BJ (cell line): ENCODE measurements around the gene HSP90AA1. TPM values are rescaled to one million over a fixed set of nuclear protein-coding genes. Genes with fewer than 3 reads are reported as not detected.

ENCODE experiments used
- CTCF ChIA-PET: fragments of 350-600 bp; formaldehyde crosslinking; extraction: SDS; loops from one replicate; lab custom pipeline; 2021; ENCODE audit warnings: antibody characterized with exemption, inconsistent platforms; lab: Yijun Ruan, JAX
- POLR2A ChIA-PET: fragments of 300-600 bp; sonication (Branson Sonifier 250); formaldehyde crosslinking; extraction: SDS; loops from one replicate; lab custom pipeline; 2021; ENCODE audit warnings: antibody characterized with exemption; lab: Charles Lee
- DNase-seq: peaks from one replicate; pipeline ENCODE4 v3.0.0-alpha.2; 2011; ENCODE audit warnings: low read depth
- H3K27me3 ChIP-seq: 2 replicates; pipeline ENCODE4 v1.6.0; 2011; ENCODE audit warnings: low read length; ENCODE audit not compliant: control insufficient read depth, insufficient read depth
- H3K36me3 ChIP-seq: 2 replicates; pipeline ENCODE4 v1.5.1; 2011; ENCODE audit warnings: low read length; ENCODE audit not compliant: control insufficient read depth, insufficient read depth
- H3K4me3 ChIP-seq: 2 replicates; pipeline ENCODE4 v1.5.1; 2011; ENCODE audit warnings: low read depth, mild to moderate bottlenecking, control low read depth, low read length
- CTCF ChIP-seq: IDR thresholded peaks from 2 replicates; pipeline ENCODE4 v1.5.1; 2011; ENCODE audit warnings: low read depth, mild to moderate bottlenecking, control low read depth, inconsistent platforms, low read length, moderate library complexity; ENCODE audit not compliant: insufficient read depth
- polyA plus RNA-seq: library from polyadenylated mRNA; depleted of rRNA; stranded (reverse); fragments of >200 nt; gene quantifications from 2 replicates; pipeline ENCODE4 v1.2.3, GENCODE V29; 2011

The HSP90AA1 gene
- polyA plus RNA-seq, 1 experiment = 222 TPM

GRCh38 chr14:102094101-102094500, 7.3 kb upstream of the HSP90AA1 start:
- Histone ChIP-seq H3K27me3 (no peaks in the 10 kb centered on the region), H3K36me3 (no peaks in the 10 kb centered on the region), H3K4me3 (no peak overlapping the region)
- no peak for TF ChIP-seq CTCF
- ChIA-PET CTCF (no interaction called here), POLR2A (interaction anchor here (0.5 kb wide), 1 partner anchor 31 kb away, joined by 3 read pairs; no protein-coding TSS in a partner anchor)
- DNase-seq = no peak

GRCh38 chr14:102092806-102093205, 6.0 kb upstream of the HSP90AA1 start:
- ChIA-PET POLR2A (no interaction called here), CTCF (interaction anchor here (1.8 kb wide), 1 partner anchor 132 kb away, joined by 3 read pairs; no protein-coding TSS in a partner anchor)
- no peaks in the 10 kb centered on the region for H3K36me3 ChIP-seq
- H3K27me3 ChIP-seq = no peaks in the 10 kb centered on the region
- no peak for TF ChIP-seq CTCF
- no peak overlapping the region for H3K4me3 ChIP-seq
- DNase-seq = no peak

- DNase-seq = no peak
- no peak for TF ChIP-seq CTCF
- CTCF ChIA-PET = no interaction called here
- Histone ChIP-seq H3K4me3 (no peak overlapping the region), H3K36me3 (no peaks in the 10 kb centered on the region), H3K27me3 (no peaks in the 10 kb centered on the region)
- POLR2A ChIA-PET = no interaction called here
Measured at GRCh38 chr14:102090713-102091112, 3.9 kb upstream of the HSP90AA1 start.

DNA sequence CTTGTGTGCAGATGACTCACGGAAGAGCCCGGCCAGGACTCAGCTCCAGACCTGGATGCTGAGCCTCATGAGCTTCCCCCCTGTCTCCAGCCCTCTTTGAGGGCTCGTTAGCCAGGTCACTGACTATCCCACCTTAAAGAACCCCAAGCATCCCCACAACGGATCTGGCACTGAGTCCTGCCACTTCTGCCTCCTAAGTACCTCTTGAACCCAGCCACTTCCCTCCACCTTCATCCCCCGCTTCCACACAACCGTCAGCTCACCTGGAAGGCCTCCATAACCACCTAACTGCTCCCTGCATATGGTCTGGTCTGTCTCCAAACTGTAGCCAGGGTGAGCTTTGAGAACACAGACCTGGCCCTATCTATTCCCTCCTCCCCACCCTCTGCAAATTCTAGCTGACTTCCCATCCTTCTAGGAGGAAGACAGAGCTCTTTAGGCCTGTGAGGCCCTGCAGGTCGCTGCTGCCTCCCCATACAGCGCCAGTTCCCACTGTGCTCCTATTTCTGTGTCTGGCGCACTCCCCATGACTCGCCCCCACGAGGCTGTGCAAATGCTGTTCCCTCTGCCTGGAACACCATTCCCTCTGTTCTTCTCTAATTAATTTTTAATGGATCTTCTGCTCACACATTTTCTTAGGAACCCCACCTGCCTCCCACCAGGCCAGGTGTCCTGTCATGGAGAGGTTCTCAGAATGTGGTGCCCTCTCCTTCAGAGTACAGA, 2.9 kb upstream of the HSP90AA1 start:
- no peak for DNase-seq
- TF ChIP-seq CTCF = no peak
- Histone ChIP-seq H3K4me3 (no peak overlapping the region), H3K36me3 (peaks cover 3% of the 10 kb centered on the region; the same call in 1 of the 2 replicates), H3K27me3 (no peaks in the 10 kb centered on the region)
- CTCF ChIA-PET = interaction anchor here (0.6 to 2.0 kb wide), 5 partner anchors 16 to 225 kb away, joined by 3 to 5 read pairs (median 3); no protein-coding TSS in a partner anchor
- POLR2A ChIA-PET = interaction anchor here (0.5 kb wide), 1 partner anchor 22 kb away, joined by 3 read pairs; no protein-coding TSS in a partner anchor

DNA sequence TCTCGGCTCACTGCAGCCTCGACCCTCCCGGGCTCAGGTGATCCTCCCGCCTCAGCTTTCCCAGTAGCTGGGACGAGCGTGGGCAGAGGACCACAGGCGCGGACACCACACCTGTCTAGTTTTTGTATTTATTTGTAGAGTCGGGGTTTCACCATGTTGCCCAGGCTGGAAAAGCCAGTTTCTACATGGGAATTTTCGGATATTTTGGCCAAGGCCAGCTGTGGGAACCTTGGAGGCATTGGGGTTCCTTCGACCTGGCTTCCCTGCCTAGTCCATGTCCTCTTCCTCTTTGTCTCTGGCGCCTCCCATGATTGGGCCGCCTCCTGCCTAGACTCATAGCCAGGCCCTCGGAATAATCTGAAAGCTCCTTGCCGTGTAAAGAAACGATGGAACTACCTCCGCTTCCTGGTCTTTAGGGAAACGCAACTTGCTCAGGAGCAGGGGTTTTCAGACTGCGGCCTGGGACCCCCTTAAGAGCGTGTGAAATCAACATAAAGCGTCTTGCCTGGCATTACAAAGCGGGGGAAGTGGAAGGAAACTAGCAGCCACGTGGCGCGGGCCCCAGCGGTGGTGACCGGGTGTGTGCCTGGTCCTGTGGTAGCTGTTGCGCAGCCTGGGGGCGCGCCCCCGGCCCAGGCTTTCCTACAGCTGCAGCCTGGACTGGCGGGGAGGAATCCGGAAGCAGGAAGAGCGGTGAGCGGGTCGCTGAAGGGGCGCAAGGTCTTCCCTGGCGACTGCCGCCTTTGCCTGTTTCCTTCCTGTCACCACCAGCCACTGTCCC, 1.4 kb upstream of the HSP90AA1 start:
- no peak for TF ChIP-seq CTCF

More for the DNA sequence above, 1.4 kb upstream of the HSP90AA1 start:
- Histone ChIP-seq H3K27me3 (no peaks in the 10 kb centered on the region), H3K4me3 (peak overlapping the region; percentile 56), H3K36me3 (peaks cover 4% of the 10 kb centered on the region)
- DNase-seq = no peak
- ChIA-PET POLR2A (no interaction called here), CTCF (interaction anchor here (1.0 to 2.0 kb wide), 5 partner anchors 8 to 227 kb away, joined by 3 to 8 read pairs (median 4); no protein-coding TSS in a partner anchor)
